K562 (cell line): Measurements from ENCODE around the gene PDZD2. TPM values are rescaled to one million over a fixed set of nuclear protein-coding genes. Genes with fewer than 3 reads are reported as not detected.

Source experiments
- ATAC-seq: fragments of 200-7000 bp; cut with Tn5 transposase; 3 replicates; pipeline ENCODE4 v1.9.1; 2020; ENCODE audit warnings: moderate library complexity
- BruUV-seq: library from RNA; stranded (reverse); fragments of 400-500 nt; replicated peaks from 2 replicates; lab custom pipeline; 2021; lab: Mats Ljungman, UMichigan
- CTCF ChIA-PET: fragments of 300-600 bp; formaldehyde crosslinking; extraction: SDS; loops from one replicate; lab custom pipeline; 2021; ENCODE audit warnings: low intra/inter-chr PET ratio; lab: Yijun Ruan, JAX
- POLR2A ChIA-PET: fragments of 300-600, 350-650 bp; sonication (Branson Sonifier 250); formaldehyde crosslinking; extraction: SDS; loops from one replicate; lab custom pipeline; 2021; ENCODE audit warnings: antibody characterized with exemption, inconsistent platforms; lab: Yijun Ruan, JAX
- DNase-seq, 4 experiments: peaks; one replicate each; pipeline versions ENCODE4 v3.0.0 to v3.0.0-alpha.2; 2011 to 2018; ENCODE audit warnings: low spot score in 3 of 4, mixed read lengths in 3 of 4; ENCODE audit errors: extremely low read depth in 1 of 4
- FAIRE-seq: peaks from 2 replicates; lab custom pipeline; 2011; peaks lifted over from hg19 to GRCh38; lab: Jason Lieb, UNC
- H2AFZ ChIP-seq: 2 replicates; pipeline ENCODE4 v1.6.0; 2011; ENCODE audit warnings: low read depth, low read length, control low read depth, inconsistent platforms
- H3K27ac ChIP-seq: fragments of 200-600 bp; 3 replicates; pipeline ENCODE4 v1.8.0; 2011; ENCODE audit warnings: low read depth, mild to moderate bottlenecking, control low read depth, inconsistent platforms, low read length, moderate library complexity, mixed read lengths; ENCODE audit errors: extremely low read depth
- H3K27me3 ChIP-seq, 2 experiments: fragments of 300-600 bp in 1 of 2; 2 replicates in 1 of 2; 3 replicates in 1 of 2; pipeline versions ENCODE4 v1.6.0 to v1.8.0; 2011; ENCODE audit warnings: inconsistent platforms in 2 of 2, low read length in 2 of 2, mild to moderate bottlenecking in 1 of 2, mixed read lengths in 1 of 2, moderate library complexity in 1 of 2; ENCODE audit not compliant: control insufficient read depth in 2 of 2, insufficient read depth in 2 of 2
- H3K36me3 ChIP-seq: fragments of 300-600 bp; 3 replicates; pipeline ENCODE4 v1.8.0; 2011; ENCODE audit warnings: mild to moderate bottlenecking, low read length, inconsistent platforms; ENCODE audit not compliant: control insufficient read depth, insufficient read depth
- H3K4me1 ChIP-seq, 2 experiments: fragments of 200-600 bp in 1 of 2; replicated peaks in 1 of 2; 2 replicates in 1 of 2; 3 replicates in 1 of 2; pipeline versions ENCODE4 v1.5.1 to v1.8.0; 2011; ENCODE audit warnings: inconsistent platforms in 2 of 2, low read length in 2 of 2, mild to moderate bottlenecking in 1 of 2, mixed read lengths in 1 of 2, moderate library complexity in 1 of 2; ENCODE audit not compliant: control insufficient read depth in 2 of 2, insufficient read depth in 2 of 2
- H3K4me2 ChIP-seq: 2 replicates; pipeline ENCODE4 v1.6.1; 2011; ENCODE audit warnings: low read length, control low read depth, inconsistent platforms, mixed read lengths; ENCODE audit not compliant: insufficient read depth
- H3K4me3 ChIP-seq: fragments of 200-600 bp; sonication (generic), shearing (Covaris generic); 2 replicates; pipeline ENCODE4 v1.5.1; 2016; ENCODE audit warnings: control low read depth, inconsistent platforms
- H3K79me2 ChIP-seq: fragments of 200-600 bp; 3 replicates; pipeline ENCODE4 v1.8.0; 2011; ENCODE audit warnings: low read length, inconsistent platforms; ENCODE audit not compliant: control insufficient read depth, insufficient read depth
- H3K9ac ChIP-seq, 2 experiments: 2 replicates each; pipeline versions ENCODE4 v1.6.0 to v1.6.1; 2011; ENCODE audit warnings: low read depth in 2 of 2, low read length in 2 of 2, control low read depth in 1 of 2, inconsistent platforms in 1 of 2, mild to moderate bottlenecking in 1 of 2, mixed read lengths in 1 of 2; ENCODE audit not compliant: insufficient read depth in 1 of 2
- H3K9me1 ChIP-seq: one replicate; pipeline ENCODE4 v1.6.0; 2011; ENCODE audit warnings: inconsistent platforms, mild to moderate bottlenecking, low read length, moderate library complexity; ENCODE audit not compliant: control insufficient read depth, insufficient read depth
- H3K9me3 ChIP-seq: replicated peaks from 2 replicates; pipeline ENCODE4 v1.5.1; 2011; ENCODE audit warnings: low read depth, low read length, inconsistent platforms; ENCODE audit not compliant: control insufficient read depth, insufficient read depth
- H4K20me1 ChIP-seq: replicated peaks from 2 replicates; pipeline ENCODE4 v1.6.1; 2011; ENCODE audit warnings: low read length, inconsistent platforms, mixed read lengths; ENCODE audit not compliant: control insufficient read depth, insufficient read depth
- HINFP ChIP-seq: fragments of 450-650 bp; conservative IDR thresholded peaks from 2 replicates; pipeline ENCODE4 v1.6.1; 2016; ENCODE audit warnings: missing genetic modification characterization, low read depth, mild to moderate bottlenecking, control low read depth, missing compliant biosample characterization
- YBX1 ChIP-seq: fragments of 450-650 bp; IDR thresholded peaks from 2 replicates; pipeline ENCODE4 v1.7.1; 2016; ENCODE audit warnings: mild to moderate bottlenecking
- ZHX1 ChIP-seq: fragments of 150-350 bp; conservative IDR thresholded peaks from 2 replicates; pipeline ENCODE4 v1.6.1; 2014; ENCODE audit warnings: low read length
- ZNF121 ChIP-seq: sonication (generic); formaldehyde crosslinking; conservative IDR thresholded peaks from 2 replicates; pipeline ENCODE4 v1.8.0; 2022; ENCODE audit warnings: missing genetic modification reagents
- ZNF165 ChIP-seq: fragments of 250-450 bp; sonication (Bioruptor Pico); IDR thresholded peaks from 2 replicates; pipeline ENCODE4 v1.4.0; 2020; ENCODE audit warnings: borderline replicate concordance
- ZNF24 ChIP-seq: fragments of 450-650 bp; IDR thresholded peaks from 2 replicates; pipeline ENCODE4 v1.6.1; 2016
- ZNF76 ChIP-seq: fragments of 250-450 bp; sonication (Bioruptor Pico); IDR thresholded peaks from 2 replicates; pipeline ENCODE4 v1.4.0; 2020; ENCODE audit warnings: mild to moderate bottlenecking, moderate library complexity, borderline replicate concordance
- WGBS: fragments of 100-300 bp; shearing (Covaris generic); methylation state at CpG from one replicate; pipeline ENCODE4 v1.1.6; 2016; ENCODE audit warnings: low coverage, mixed read lengths; ENCODE audit not compliant: insufficient coverage; ENCODE audit errors: missing lambda C conversion rate; 5-methylcytosine and 5-hydroxymethylcytosine counted together
- in situ Hi-C: fragments of 300-500 bp; cut with MboI; formaldehyde crosslinking; loops from 4 replicates; pipeline ENCODE4 v1.15.0; 2018; ENCODE audit warnings: inconsistent platforms, mixed read lengths
- intact Hi-C: fragments of 100-400 bp; cut with micrococcal nuclease; formaldehyde crosslinking; loops from 2 replicates; pipeline ENCODE4 v1.14.2; 2022
- polyA plus RNA-seq, 8 experiments: library from polyadenylated mRNA; depleted of rRNA in 4 of 8; stranded (reverse) in 5 of 8; unstranded in 3 of 8; fragments of >200 nt; fragmentation: Nextera tagmentation in 2 of 8; fragmentation: Illumina TruSeq in 1 of 8; extraction: Ambion mirVana in 2 of 8; extraction: Trizol in 1 of 8; gene quantifications; 2 replicates each; pipeline versions ENCODE4 v1.2.1 to v1.2.3, GENCODE V29; 2011 to 2014; ENCODE audit warnings: inconsistent platforms in 1 of 8, missing spikeins in 1 of 8
- total RNA-seq, 7 experiments: library from RNA; depleted of rRNA in 6 of 7; stranded (reverse); fragments of >200 nt in 6 of 7; fragmentation: Illumina TruSeq in 2 of 7; extraction: Trizol in 2 of 7; gene quantifications; 2 replicates each; pipeline versions ENCODE4 v1.2.1 to v1.2.3, GENCODE V29; 2011 to 2021; ENCODE audit warnings: low replicate concordance in 1 of 7

Gene PDZD2
- total and polyA plus RNA-seq, 9 of the 15 experiments (the other 6 are each of a cell fraction or from before 2014, with no cell fraction given), result 0.02 to 0.08 (median 0.04) TPM; not detected in 6

GRCh38 chr5:31999470-31999869 lies 360.5 kb downstream of the PDZD2 start (continued):
- TF ChIP-seq ZHX1 (no peak), YBX1 (no peak), HINFP (no peak), ZNF165 (CRISPR knock-in tag) (no peak), ZNF24 (no peak)
- TF ChIP-seq, all 486 proteins: peak for 0

- Histone ChIP-seq H3K27me3 (peaks cover 24 to 65% of the 10 kb centered on the region in 2 experiments), H3K9me3 (no peaks in the 10 kb centered on the region), H3K27ac (no peak overlapping the region), H2AFZ (no peak overlapping the region), H3K9ac (no peak overlapping the region), H3K79me2 (no peaks in the 10 kb centered on the region), H3K9me1 (no peaks in the 10 kb centered on the region), H3K36me3 (no peaks in the 10 kb centered on the region), H3K4me1 (no peaks in the 10 kb centered on the region), H3K4me3 (no peak overlapping the region)
- FAIRE-seq (no peak), DNase-seq (no peak)
- POLR2A ChIA-PET, result interaction anchor here (0.9 kb wide), 1 partner anchor 24 kb away, joined by 3 read pairs; no protein-coding TSS in a partner anchor
- no peak for TF ChIP-seq ZNF76 (CRISPR knock-in tag)
- TF ChIP-seq ZNF121, result no peak
- TF ChIP-seq, all 486 proteins: peak for 0
- CTCF ChIA-PET, result interaction anchor here (0.5 kb wide), 1 partner anchor 22 kb away, joined by 3 read pairs; no protein-coding TSS in a partner anchor
- BruUV-seq, result no TSS peak
- H4K20me1 ChIP-seq, result no peaks in the 10 kb centered on the region
- no peak for ATAC-seq
- in situ Hi-C loops, result no loop called here
- 4% methylated on average over 11 of the region's 11 CpGs for WGBS
- no peak overlapping the region for H3K4me2 ChIP-seq
- intact Hi-C loops, result no loop called here
Observed at GRCh38 chr5:32000731-32001130, 361.8 kb downstream of the PDZD2 start.
